Activated gamma-delta T cell treated with anti-CD3 and anti-CD28 coated beads, Interleukin-2, amount 50 U/mL, for 16 hours (primary cell): ENCODE results near the gene DLGAP4.

Source experiments
- DNase-seq: peaks from one replicate; pipeline ENCODE4 v3.0.0-alpha.2; 2020; ENCODE audit warnings: low read depth

Gene DLGAP4

DNA sequence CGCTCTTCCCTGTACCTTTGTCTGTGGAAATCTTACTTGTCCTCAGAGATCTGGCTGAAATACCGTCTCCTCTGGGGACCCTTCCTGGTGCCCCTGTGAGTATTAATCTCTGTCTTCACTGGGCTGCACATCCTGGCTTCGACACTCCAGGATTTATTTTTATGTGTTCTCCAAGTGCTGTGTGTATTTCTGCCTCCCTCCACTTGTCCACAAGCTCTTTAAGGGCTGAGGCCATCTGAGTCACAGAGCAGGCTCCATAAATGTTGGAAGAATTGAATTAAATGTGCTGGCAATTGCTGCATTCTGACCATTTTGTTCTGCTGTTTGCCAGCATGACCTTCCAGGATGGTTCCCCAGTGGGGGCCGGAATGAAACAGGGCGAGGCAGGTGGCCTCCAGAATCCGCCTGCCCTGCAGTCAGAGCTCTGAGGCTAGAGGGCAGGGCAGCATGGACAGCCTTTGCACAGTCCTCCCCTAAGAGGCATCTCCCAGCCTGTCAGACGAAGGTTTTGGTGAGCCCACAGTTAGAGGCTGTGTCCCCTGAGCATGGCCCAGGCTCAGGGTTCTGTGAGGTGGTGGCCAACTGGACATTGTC, 105.8 kb downstream of the DLGAP4 start:
- no peak for DNase-seq

DNA sequence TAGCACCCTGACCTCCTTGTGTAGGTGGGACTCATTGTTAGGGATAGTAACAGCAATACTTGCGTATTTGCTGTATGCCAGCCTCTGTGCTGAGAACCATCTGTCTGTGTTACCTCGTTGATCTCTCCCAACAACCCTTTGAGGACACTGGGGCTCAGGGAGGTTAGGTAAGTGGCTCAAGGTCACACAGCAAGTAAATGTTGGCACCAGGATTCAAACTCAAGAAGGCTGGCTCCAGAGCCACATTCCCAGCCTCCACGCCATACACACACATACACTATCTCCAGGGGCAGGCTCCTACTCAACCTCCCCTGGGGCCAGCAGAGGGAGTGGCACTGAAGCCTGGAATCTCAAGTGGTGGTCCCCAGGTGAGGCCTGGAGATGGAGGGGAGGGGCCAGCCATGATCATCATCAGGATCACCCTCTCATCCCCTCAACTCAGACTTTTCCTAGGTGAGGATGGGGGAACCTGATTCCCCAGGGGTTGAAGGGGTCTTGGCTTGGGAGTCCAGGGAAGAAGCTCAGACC, 109.4 kb downstream of the DLGAP4 start:
- DNase-seq = no peak

DNA sequence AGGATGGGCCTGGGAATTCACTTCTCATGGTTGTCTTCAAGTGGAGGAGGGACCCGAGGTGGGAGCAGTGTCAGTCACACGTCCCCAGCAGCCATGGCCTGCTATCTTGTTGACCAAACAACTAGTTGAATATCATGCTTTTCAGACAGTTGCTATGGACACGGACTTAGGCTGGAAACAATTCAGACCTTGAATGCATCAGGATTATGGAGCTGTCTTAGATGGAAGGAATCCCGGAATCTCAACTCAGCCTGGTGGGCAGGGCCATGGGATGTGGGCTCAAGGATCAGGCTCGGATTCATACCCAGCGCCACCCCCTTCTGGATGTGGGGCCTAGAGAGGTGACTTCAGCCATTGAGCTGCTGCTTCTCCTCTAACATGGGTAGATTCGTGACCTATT, 112.6 kb downstream of the DLGAP4 start:
- no peak for DNase-seq

DNA sequence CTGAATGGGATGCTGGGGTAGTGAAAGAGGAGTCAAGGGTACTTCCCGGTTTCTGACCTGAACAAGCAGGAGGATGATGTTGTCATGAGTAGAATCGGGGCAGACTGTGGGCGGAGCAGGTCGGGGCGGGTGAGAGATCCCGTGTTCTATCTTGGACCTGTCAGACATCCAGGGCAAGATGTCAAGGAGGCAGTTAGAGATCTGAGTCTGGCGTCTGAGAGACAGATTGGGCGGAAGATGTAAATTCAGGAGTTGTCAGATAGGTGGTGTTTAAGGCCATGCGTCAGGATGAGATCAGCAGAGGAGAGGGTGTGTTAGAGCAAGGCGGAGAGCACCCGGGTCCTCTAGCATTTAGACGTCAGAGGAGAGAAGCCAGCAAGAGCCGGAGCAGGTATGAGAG, 115.5 kb downstream of the DLGAP4 start:
- no peak for DNase-seq

DNA sequence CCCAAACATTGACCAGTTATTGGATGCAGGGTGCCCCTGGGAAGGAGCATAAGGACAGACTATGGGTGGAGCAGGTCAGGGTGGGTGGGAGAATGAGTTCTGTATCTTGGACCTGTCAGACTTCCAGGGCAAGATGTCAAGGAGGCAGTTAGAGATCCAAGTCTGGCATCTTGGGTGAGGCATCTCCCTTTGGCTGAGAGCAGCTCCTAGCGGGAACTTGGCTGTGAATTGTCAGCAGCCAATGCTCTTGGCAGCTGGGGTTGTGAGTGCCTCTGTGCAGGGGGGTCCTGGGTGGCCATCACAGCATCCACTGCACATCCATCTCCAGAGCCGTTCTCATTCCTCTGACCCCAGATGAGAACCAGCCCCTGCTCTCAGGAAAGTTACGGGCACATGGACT, 118.2 kb downstream of the DLGAP4 start:
- no peak for DNase-seq

DNA sequence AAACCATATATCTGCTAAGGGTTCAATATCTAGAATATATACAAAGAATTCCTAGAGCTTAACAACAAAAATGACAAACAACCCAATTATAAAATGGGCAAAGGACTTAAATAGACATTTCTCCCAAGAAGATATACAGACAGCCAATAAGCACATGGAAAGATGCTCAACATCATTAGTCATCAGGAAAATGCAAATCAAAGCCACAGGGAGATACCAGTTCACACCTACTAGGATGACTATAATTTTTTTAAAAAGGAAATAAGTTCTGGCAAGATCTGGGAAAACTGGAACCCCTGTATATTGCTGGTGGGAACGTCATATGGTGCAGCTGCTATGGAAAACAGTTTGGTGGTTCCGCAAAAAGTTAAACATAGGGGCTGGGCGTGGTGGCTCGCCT, 119.0 kb downstream of the DLGAP4 start:
- DNase-seq = no peak

DNA sequence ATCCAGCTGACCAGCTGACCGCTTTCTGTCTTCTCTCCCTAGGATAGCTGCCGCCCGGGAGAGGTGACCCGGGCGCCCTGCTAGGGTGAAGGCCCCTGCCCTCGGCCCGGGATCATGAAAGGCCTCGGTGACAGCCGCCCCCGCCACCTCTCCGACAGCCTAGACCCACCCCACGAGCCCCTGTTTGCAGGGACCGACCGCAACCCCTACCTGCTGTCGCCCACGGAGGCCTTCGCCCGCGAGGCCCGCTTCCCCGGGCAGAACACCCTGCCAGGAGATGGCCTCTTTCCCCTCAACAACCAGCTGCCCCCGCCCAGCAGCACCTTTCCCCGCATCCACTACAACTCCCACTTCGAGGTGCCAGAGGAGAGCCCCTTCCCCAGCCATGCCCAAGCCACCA, 125.5 kb downstream of the DLGAP4 start:
- no peak for DNase-seq

DNA sequence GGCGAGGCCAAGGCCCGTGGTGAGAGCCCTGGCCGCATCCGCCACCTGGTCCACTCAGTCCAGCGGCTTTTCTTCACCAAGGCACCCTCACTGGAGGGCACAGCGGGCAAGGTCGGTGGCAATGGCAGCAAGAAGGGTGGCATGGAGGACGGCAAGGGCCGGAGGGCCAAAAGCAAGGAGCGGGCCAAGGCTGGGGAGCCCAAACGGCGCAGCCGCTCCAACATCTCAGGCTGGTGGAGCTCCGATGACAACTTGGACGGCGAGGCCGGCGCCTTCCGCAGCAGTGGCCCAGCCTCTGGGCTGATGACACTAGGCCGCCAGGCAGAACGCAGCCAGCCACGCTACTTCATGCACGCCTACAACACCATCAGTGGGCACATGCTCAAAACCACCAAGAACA, 126.0 kb downstream of the DLGAP4 start:
- no peak for DNase-seq

DNA sequence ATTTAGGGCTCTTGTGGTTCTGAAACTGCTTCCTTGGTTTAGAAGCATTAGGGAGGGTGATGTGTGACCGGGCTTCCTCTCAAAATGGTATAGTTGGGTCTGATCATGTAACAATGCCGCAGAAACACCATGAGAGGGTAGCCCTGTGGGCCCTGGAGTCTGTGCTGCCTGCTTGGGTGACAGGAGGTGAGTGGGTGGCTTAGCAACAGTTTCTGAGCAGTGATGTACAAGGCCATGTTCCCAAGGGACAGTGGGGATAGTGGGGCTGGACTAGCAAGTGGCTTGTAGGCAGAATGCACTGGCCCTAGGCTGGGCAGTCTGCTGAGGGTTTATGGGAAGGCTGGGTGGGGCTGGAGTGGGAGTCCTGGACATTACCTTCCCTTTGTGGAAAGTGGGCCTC, 128.2 kb downstream of the DLGAP4 start:
- DNase-seq = no peak

DNA sequence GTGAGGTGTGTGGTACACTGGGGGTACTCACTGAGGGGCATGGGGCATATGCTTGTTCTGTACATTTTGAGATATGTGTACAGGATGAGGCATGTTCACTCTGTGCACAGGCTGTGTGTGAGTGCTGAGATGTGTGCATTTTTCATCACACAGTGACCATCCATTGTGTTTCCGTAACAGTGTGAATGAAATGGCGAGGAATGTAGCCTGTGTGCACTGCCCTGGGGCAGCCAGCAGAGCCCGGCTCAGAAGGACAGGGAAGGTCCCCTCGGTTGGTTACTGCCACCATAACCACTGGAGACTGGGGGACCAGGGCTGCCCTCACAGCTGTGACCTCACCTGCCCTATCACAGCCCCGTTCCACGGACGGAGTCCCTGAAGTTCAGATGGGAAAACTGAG, 129.0 kb downstream of the DLGAP4 start:
- no peak for DNase-seq

DNA sequence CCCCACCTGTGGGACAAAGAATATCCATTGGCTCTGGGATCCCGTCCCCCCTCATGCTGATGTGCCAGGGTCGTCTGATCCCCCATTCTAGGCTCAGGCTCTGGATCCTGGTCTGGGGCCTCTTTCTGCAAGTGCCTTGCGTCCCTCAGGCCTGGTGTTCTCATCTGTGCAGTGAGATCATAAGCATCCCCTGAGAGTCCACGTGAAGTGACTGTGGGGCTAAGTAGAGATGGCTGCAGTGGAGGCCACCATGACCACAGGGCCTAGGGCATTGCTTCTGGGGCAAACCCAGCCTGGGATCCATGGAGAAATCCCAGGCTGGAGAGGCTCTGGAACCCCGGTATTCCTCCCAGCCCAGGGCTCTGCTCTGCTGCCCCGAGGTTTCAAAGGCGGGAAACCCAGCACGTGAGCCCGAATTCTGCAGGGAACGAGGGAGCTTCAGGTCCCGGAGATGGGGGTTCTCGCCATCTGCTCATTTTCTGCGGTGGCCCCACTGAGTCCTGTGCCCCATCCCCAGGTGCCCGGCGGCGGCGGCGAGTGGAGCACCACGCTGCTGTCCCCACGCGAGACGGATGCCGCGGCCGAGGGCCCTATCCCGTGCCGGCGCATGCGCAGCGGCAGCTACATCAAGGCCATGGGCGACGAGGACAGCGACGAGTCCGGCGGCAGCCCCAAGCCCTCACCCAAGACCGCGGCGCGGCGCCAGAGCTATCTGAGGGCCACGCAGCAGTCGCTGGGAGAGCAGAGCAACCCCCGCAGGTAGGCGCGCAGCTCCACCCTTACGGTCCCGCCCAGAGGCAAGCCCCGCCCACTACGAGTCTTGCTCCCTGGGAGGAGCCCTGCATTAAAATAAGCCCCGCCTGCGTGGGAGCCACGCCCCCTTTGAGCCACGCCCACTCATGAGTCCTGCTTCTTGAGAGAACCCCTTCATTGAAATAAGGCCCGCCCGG, 129.7 kb downstream of the DLGAP4 start:
- peak; percentile 70 for DNase-seq

DNA sequence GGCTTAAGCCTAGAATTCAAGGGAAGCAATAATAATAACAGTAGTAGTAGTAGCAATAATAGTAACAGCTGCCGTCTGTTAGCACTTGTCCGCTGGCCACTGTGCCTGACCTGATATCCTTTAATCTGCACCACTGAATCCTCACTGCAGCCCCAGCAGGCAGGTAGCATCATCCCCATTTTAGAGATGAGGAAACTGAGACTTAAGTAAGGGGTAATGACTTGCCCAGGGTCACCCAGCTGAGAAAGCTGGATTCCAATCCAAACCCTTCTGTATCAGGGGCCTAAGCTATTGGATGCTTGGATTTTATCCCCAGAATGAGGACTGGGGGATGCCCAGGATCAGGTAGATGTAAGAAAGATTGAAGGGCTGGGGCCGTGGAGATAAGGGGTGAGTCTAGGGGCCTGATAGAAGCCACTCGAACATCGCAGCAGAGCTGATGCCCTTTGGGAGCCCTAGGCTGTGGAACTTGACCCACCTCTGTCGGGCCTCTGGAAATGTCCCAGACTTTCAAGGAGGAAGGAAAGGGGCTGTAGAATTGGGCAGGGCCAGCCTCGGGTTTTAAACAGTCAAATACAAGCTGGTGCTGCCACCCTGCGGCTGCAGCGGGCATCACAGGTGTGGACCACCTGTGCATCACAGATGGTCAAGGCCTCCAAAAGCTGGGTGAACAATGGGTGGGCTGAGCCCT, 133.0 kb downstream of the DLGAP4 start:
- DNase-seq = peak; percentile 46

DNA sequence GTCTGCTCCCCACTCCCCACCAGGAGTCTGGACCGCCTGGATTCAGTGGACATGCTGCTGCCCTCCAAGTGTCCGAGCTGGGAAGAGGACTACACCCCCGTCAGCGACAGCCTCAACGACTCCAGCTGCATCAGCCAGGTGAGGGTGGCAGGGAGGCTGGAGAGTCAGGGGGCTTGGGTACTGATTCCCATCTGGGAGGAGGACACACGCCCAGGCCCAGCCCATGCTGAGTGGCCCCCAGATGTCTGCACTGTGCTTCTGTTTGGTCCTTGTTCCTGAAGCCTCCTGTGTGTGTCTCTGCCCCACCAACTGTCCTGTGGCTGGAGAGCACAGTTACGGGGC, 133.6 kb downstream of the DLGAP4 start:
- no peak for DNase-seq

DNA sequence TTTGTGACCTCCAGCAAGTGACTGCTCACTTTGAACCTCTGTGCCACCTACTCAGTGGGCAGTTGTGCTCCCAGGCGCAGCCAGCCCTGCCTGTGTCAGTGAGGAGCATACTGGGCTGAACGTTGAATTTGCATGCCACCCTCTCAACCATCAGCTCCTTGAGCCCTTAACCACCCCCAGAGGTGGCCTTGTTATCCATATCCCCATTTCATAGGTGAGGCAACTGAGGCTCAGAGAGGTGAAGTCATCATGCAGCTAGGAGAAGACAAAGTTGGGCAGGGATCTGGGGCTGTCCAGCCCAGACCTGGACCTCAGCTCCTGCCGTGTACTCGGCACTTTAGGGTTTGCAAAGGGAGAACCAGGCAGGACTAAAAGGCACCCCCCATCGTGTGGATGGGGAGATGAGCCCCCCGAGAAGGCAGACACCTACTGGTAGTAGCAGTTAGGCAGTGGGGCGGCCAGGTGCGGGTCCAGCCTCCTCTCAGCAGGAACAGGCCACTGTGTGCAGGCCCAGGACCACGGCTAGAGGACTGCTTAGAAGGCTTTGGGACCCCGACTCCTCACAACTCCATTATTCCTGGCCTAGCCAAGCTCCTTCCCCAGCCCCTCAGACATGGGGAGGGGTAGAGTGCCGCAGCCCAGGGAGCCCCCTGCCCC, 134.4 kb downstream of the DLGAP4 start:
- no peak for DNase-seq

DNA sequence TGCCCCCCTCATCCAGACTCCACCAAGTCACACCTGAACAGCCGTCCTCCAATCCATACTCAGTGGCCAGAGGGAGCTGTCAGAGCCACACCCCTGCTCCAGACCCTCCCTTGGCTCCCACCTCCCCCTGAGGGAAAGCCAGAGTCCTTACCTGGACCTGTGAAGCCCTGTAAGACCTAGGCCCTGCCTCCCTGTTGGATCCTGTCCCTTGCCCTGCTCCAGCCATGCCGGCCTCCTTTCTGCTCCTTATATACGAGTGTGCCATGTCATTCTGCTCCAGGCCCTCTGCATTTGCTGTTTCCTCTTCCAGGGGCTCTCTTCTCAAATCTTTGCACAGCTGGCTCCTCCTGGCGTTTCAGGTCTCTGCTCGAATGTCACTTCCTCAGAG, 134.9 kb downstream of the DLGAP4 start:
- no peak for DNase-seq

DNA sequence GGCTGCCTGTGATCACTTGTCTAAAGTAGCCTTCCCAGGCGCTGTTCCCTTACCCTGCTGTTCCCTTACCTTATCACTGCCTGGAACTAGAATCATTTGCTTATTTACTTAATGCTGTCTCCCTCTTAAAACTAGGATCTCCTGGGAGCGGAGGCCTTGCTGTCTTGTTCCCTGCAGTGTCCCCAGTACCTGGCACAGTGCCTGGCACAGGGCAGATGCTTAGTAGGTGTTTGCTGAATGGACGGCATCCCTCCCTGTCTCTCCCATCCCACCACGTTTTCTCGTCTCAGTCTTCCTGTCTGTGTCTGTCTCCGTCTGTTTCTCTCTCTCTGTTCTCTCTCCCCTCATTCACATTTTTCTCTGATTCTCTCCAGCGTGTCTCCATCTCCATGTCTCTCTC, 135.3 kb downstream of the DLGAP4 start:
- DNase-seq = no peak

DNA sequence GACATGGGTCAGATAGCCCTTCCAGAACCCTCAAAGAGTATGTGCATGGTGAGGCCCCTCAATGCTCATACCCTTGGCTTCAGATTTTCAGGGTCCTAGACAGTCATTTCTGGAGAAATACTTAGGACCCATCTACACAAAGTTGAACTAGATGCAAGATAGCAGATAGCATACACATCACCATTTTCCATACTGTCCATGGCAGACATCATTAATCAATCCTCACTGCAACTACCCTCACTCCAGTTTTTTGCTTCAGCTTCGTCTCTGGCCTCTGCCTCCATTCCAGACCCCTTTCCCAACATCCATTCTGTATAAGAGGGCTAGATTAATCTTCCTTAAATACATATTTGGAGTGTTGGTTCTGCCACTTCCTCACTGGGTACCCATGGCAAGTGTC, 139.7 kb downstream of the DLGAP4 start:
- DNase-seq = no peak

DNA sequence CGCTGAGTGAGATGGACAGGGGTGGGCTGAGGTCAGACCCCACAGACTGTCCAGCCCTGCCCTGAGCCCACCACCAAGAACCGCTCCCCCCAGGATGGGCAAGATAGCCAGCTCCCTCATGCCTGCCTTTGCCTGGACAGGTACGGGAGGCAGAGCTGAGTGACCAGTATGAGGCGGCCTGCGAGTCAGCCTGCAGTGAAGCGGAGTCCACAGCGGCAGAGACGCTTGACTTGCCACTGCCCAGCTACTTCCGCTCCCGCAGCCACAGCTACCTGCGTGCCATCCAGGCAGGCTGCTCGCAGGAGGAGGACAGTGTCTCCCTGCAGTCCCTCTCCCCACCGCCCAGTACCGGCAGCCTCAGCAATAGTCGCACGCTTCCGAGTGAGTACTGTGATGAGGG, 140.4 kb downstream of the DLGAP4 start:
- no peak for DNase-seq

DNA sequence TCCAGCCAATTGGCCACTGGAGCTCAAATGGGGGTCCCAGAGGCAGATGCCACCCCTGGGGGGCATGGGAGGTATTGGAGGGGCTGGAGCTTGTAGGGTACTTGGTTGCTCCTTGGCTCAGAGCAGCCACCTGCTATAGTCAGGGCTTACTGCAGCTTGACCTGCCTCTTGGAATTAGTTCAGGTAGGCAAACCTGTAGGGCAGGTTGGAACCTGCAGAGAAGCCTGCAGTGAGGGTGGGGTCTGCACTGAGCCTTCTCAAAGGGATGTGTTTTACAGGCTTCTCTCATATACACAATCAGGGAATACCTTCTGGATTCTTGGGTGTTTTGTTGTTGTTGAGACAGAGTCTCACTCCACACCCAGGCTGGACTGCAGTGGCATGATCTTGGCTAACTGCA, 141.0 kb downstream of the DLGAP4 start:
- DNase-seq = no peak

DNA sequence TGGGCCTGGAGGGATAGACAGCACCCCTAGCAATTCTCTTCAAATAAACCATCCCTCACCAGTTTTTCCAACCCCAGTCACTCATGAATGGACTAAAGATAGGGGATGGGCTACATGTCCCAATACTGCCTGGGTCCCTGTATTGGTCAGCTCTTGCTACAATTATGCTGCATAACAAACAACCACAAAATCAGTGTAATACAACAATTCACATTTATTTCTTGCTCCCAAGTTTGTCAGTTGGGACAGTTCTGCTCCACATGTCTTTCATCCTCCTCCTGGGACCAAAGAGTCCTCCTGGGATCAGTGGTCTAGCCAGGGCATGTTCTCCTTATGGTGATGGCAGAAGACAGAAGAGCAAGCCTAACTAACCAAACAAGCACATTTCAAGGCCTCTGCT, 143.5 kb downstream of the DLGAP4 start:
- no peak for DNase-seq

DNA sequence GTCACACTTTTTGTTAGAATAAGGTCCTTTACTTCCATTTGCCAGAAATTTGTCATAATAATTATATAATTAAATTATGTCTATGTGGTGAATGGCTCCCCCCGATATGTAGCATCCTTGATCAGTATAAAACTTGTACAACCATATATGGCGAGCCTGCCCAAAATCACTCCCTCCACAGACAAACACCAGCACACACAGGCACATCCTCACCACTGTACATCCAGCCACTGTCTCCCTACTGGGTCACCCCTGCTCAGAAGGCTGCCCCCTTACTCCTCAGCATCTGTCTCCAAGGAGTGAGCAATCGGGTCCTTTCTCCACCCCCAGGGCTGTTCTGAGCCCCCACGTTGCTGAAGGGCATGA, 148.2 kb downstream of the DLGAP4 start:
- no peak for DNase-seq

DNA sequence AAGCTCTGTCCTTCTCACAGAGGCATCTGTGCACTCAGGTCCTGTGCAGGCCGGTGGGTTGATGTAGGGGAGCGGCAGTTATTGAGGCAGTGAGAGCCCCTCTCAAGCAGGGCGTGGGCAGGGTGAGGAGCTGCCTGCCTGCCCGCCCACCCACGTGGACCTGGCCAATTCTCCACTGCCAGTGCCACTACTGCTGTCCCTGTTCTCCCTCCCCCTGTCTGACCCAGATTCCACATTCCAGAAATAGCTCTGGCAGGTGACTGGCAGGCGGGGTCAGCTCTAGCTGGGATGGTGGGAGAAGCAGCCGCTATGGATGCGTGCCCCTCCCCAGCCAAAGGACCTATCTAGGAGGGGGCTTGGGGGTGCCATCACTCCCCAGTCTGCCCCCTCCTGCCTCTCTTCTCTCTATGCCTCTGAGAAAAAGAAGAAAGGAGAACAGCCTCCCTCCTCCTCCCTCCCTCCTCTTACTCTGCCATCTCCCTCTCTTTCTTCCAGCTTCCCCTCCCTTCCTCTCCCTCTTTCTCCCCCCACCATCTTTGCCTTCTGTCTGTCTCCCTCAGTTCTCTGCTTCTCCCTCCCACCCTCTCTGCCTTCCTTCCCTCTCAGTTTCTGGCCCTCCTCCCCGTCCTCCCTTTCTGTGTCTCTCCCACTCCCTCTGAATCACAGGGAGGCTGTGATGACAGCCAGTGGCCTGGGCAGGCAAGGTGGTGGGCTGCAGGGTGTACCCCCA, 148.7 kb downstream of the DLGAP4 start:
- DNase-seq = no peak
